Thyroid gland (tissue), 4 donors: ENCODE results near the gene CCDC51. TPM values are rescaled to one million over a fixed set of nuclear protein-coding genes. Genes with fewer than 3 reads are reported as not detected.
A peak's percentile ranks its signal among the peaks of the same experiment; 100 is the strongest.

Experiments used
- DNase-seq, 2 donors: peaks; one replicate each; pipeline ENCODE4 v3.0.0-alpha.2; 2019
- H3K27ac ChIP-seq, 3 donors: fragments of 200-600 bp; sonication (generic); 1 replicate in 2 of 3; 2 replicates in 1 of 3; pipeline ENCODE4 v1.5.1; 2016 to 2019; ENCODE audit warnings: mild to moderate bottlenecking in 1 of 3, moderate library complexity in 1 of 3
- H3K27me3 ChIP-seq: fragments of 200-600 bp; sonication (generic); one replicate; pipeline ENCODE4 v1.5.1; 2019
- H3K36me3 ChIP-seq, 2 donors: fragments of 200-600 bp; sonication (generic); one replicate each; pipeline ENCODE4 v1.5.1; 2016 to 2019
- H3K4me1 ChIP-seq, 2 donors: fragments of 200-600 bp; sonication (generic); one replicate each; pipeline ENCODE4 v1.5.1; 2017 to 2019
- H3K4me3 ChIP-seq, 3 donors: fragments of 200-600 bp; sonication (generic); replicated peaks in 1 of 3; 1 replicate in 2 of 3; 2 replicates in 1 of 3; pipeline ENCODE4 v1.5.1; 2016; ENCODE audit warnings: mild to moderate bottlenecking in 1 of 3
- H3K9me3 ChIP-seq: fragments of 200-600 bp; sonication (generic); one replicate; pipeline ENCODE4 v1.5.1; 2017
- CTCF ChIP-seq, 6 experiments: fragments of 200-600 bp in 3 of 6; fragments of 450-650 bp in 3 of 6; sonication (generic) in 3 of 6; IDR thresholded peaks; one replicate each; pipeline ENCODE4 v1.5.1; 2016 to 2019; ENCODE audit warnings: antibody characterized with exemption in 6 of 6, mild to moderate bottlenecking in 2 of 6, inconsistent platforms in 1 of 6, moderate library complexity in 1 of 6
- POLR2A ChIP-seq, 2 donors: fragments of 450-650 bp; IDR thresholded peaks; one replicate each; pipeline ENCODE4 v1.6.1; 2017; ENCODE audit warnings: antibody characterized with exemption in 2 of 2, mild to moderate bottlenecking in 2 of 2, moderate library complexity in 1 of 2
- WGBS, 2 donors: methylation state at CpG; one replicate each; pipeline ENCODE4 v1.1.5; 2017; 5-methylcytosine and 5-hydroxymethylcytosine counted together
- intact Hi-C: fragments of 100-400 bp; cut with DNase I; formaldehyde crosslinking; loops from one replicate; pipeline ENCODE4 v1.15.1; 2023
- total RNA-seq, 4 donors: library from RNA; depleted of rRNA; stranded (reverse); fragments of >200 nt; gene quantifications; one replicate each; pipeline ENCODE4 v1.2.3, GENCODE V29; 2016

CCDC51 gene
- total RNA-seq, 4 donors from 2014 or later, result 8.6 to 17.0 (median 15.0) TPM

DNA sequence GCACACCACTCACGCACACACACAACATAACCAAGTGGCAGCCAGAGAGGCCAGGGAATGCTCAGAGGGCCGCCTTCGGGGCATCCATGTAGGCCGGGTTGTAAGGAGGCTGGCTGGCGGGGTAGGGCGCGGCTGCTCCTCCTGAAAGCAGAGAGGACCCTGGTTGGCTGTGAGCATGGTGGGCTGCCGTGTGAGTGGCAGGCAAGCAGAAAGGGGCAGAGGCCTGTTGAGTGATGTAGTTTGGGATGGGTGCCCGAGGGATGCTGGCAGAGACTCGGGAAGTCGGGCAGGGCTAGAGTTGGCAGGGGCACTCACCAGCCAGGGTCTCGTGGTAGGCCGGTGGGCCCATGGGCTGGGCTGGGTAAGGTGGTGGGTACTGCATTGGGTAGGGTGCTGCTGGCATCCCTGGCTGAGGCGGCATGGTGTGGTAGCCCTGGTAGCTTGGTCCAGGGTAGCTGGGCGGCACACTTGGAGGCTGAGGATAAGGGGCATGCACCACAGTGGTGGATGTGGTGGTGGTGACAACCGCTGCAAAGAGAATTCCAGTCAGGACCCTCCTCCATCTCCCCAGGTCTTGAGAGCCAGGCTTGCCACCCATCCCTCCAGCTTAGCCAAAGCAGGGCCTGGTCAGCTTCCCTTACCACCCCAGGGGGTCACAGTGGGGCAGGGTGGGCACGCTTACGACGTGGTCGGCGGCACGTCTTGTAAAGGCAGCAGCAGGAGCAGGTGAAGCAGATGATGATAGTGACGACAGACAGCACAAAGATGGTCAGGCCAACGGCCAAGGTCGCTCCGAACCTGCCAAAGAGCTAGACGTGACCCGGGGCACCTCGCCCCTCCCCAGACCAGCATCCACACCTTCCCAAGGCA is 29.4 kb upstream of the CCDC51 start:
- Histone ChIP-seq H3K4me3 (no peak overlapping the region), H3K27ac (peak overlapping the region in 2 of 3 donors; percentile 100), H3K4me1 (peaks cover 37 to 76% of the 10 kb centered on the region in 2 donors), H3K36me3 (peaks cover 13 to 14% of the 10 kb centered on the region in 2 donors), H3K27me3 (no peaks in the 10 kb centered on the region), H3K9me3 (no peaks in the 10 kb centered on the region)
- no peak for TF ChIP-seq POLR2A (IDR thresholded peaks at IDR 0.05)
- TF ChIP-seq CTCF (IDR thresholded peaks at IDR 0.05), result no peak
- WGBS, 2 donors, result 85 to 91% methylated on average over 16 to 29 of the region's 29 CpGs
- DNase-seq, result no peak
- intact Hi-C loops, result loop anchor here (5.0 kb wide), 1 partner anchor 33 kb away; the partner anchor contains the start of gene SHISA5

GRCh38 chr3:48468329-48468731 is 28.4 kb upstream of the CCDC51 start:
- Histone ChIP-seq H3K27ac (peak overlapping the region in 2 of 3 donors; percentile 100), H3K4me3 (no peak overlapping the region), H3K36me3 (peaks cover 13 to 14% of the 10 kb centered on the region in 2 donors), H3K27me3 (no peaks in the 10 kb centered on the region), H3K9me3 (no peaks in the 10 kb centered on the region), H3K4me1 (peaks cover 33 to 67% of the 10 kb centered on the region in 2 donors)
- DNase-seq, result no peak
- intact Hi-C loops, result loop anchor here (5.0 kb wide), 1 partner anchor 34 kb away; the partner anchor contains the start of gene SHISA5
- 70 to 74% methylated on average over 1 to 4 of the region's 8 CpGs for WGBS, 2 donors
- TF ChIP-seq POLR2A (IDR thresholded peaks at IDR 0.05), result no peak

DNA sequence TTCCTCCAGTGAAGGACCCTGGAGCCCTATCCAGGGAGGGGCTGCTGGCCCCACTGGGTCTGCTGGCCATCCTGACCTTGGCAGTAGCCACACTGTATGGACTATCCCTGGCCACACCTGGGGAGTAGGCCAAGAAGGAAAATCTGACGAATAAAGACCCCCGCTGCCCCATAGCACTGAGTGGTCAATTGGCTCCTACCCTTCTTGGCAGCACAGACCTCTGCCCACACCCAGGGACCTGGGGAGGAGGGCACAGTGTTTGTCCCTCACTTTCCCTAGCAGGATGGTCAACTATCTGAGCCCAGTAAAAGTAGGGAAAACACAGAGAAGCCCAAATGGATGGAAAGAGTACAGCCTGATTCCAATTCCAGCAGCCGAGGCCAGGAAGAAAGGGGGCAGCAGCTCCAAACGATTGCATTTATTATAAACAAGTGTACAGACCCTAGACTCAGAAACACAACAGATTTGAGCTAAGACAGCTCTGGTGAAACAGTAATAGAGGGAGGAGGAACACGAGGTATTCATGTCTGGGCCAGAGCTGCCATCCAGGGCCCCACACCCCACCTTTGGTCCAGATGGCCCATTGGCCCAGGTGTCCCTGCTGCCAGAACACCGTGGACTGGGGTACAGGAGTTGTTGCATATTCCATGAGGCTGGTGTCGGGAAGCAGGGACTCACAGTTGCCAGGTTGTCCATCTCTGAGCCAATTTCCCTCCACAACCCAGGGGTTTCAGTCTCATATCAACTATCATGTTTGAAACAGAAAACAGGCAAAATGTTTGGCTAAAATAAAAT is 27.8 kb upstream of the CCDC51 start:
- TF ChIP-seq CTCF (IDR thresholded peaks at IDR 0.05) (no peak), POLR2A (IDR thresholded peaks at IDR 0.05) (no peak)
- no peaks in the 10 kb centered on the region for H3K27me3 ChIP-seq
- WGBS, 2 donors, result 81 to 85% methylated on average over 7 of the region's 7 CpGs
- H3K4me3 ChIP-seq, result no peak overlapping the region
- intact Hi-C loops, result loop anchor here (5.0 kb wide), 1 partner anchor 35 kb away; the partner anchor contains the start of gene SHISA5
- DNase-seq, result no peak
- H3K4me1 ChIP-seq, result peaks cover 30 to 64% of the 10 kb centered on the region in 2 donors
- peak overlapping the region in 2 of 3 donors; percentile 100 for H3K27ac ChIP-seq
- no peaks in the 10 kb centered on the region for H3K9me3 ChIP-seq
- H3K36me3 ChIP-seq, result peaks cover 13 to 14% of the 10 kb centered on the region in 2 donors

DNA sequence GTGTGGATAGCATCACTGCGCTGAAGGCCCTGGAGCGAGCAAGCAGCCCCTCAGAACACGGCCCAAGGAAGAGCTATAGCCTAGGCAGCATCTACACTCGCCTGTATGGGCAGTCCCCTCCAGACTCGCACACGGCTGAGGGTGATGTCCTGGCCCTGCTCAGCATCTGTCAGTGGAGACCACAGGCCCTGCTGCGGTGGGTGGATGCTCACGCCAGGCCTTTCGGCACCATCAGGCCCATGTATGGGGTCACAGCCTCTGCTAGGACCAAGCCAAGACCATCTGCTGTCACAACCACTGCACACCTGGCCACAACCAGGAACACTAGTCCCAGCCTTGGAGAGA is 27.2 kb upstream of the CCDC51 start:
- TF ChIP-seq POLR2A (IDR thresholded peaks at IDR 0.05) (no peak), CTCF (IDR thresholded peaks at IDR 0.05) (no peak)
- peak overlapping the region; percentile 99 to 100 (median 100) for H3K27ac ChIP-seq
- intact Hi-C loops, result loop anchor here (5.0 kb wide), 1 partner anchor 35 kb away; the partner anchor contains the start of gene SHISA5
- peaks cover 13 to 14% of the 10 kb centered on the region in 2 donors for H3K36me3 ChIP-seq
- H3K4me1 ChIP-seq, result peaks cover 26 to 61% of the 10 kb centered on the region in 2 donors
- no peak for DNase-seq
- H3K27me3 ChIP-seq, result no peaks in the 10 kb centered on the region
- H3K9me3 ChIP-seq, result no peaks in the 10 kb centered on the region
- WGBS, 2 donors, result 56% methylated on average over 7 of the region's 9 CpGs; no CpG with 5 or more reads in 1 of the 2 donors
- peak overlapping the region in 1 of 3 donors; percentile 28 for H3K4me3 ChIP-seq

DNA sequence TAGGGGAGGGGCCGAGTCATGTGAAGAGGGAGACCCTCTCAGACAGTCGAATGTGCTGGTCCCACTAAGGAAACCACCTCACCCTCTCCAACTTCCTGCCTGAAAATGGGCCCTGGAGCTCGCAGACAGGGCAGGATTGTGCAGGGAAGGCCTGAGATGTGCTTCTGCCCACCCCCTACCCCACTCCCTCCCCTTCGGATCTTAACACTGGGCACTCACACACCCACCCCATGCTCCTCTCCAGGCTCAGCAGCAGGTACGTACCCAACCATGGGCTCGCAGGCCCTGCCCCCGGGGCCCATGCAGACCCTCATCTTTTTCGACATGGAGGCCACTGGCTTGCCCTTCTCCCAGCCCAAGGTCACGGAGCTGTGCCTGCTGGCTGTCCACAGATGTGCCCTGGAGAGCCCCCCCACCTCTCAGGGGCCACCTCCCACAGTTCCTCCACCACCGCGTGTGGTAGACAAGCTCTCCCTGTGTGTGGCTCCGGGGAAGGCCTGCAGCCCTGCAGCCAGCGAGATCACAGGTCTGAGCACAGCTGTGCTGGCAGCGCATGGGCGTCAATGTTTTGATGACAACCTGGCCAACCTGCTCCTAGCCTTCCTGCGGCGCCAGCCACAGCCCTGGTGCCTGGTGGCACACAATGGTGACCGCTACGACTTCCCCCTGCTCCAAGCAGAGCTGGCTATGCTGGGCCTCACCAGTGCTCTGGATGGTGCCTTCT is 26.6 kb upstream of the CCDC51 start:
- DNase-seq, result no peak

More for the DNA sequence above, 26.6 kb upstream of the CCDC51 start:
- Histone ChIP-seq H3K36me3 (peaks cover 13 to 14% of the 10 kb centered on the region in 2 donors), H3K27ac (peak overlapping the region; percentile 99 to 100 (median 100)), H3K4me1 (peaks cover 20 to 56% of the 10 kb centered on the region in 2 donors), H3K4me3 (peak overlapping the region in 1 of 3 donors; percentile 28), H3K9me3 (no peaks in the 10 kb centered on the region), H3K27me3 (no peaks in the 10 kb centered on the region)
- TF ChIP-seq POLR2A (IDR thresholded peaks at IDR 0.05), result no peak
- TF ChIP-seq CTCF (IDR thresholded peaks at IDR 0.05), result no peak
- intact Hi-C loops, result loop anchor here (5.0 kb wide), 1 partner anchor 36 kb away; the partner anchor contains the start of gene SHISA5
- WGBS, 2 donors, result 54 to 63% methylated on average over 7 to 10 of the region's 19 CpGs
